Fibroblast of skin of scalp (primary cell): ENCODE data around the gene GRIA1.

Experiments used
- DNase-seq: peaks from one replicate; pipeline ENCODE4 v3.0.0-alpha.2; 2013

Gene GRIA1

GRCh38 chr5:153551537-153552079 is 61.1 kb downstream of the GRIA1 start:
- DNase-seq = peak; percentile 96

DNA sequence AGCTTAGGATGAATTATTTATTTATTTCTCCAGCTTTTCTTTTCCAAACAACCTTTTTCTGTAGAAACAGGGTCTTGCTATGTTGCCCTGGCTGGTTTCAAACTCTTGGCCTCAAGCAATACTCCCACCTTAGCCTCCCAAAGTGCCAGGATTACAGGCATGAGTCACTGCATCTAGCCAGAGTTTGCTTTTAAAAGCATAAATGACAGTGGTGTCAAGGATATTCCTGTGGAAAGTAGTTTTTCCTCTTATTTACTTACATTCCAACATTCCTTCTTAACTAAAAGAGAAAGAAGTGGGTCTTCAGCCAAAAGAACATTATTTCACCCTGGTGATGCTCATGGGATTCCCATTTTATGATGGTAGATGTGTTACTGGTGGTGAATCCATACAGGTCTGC is 62.4 kb downstream of the GRIA1 start:
- DNase-seq = peak; percentile 73

DNA sequence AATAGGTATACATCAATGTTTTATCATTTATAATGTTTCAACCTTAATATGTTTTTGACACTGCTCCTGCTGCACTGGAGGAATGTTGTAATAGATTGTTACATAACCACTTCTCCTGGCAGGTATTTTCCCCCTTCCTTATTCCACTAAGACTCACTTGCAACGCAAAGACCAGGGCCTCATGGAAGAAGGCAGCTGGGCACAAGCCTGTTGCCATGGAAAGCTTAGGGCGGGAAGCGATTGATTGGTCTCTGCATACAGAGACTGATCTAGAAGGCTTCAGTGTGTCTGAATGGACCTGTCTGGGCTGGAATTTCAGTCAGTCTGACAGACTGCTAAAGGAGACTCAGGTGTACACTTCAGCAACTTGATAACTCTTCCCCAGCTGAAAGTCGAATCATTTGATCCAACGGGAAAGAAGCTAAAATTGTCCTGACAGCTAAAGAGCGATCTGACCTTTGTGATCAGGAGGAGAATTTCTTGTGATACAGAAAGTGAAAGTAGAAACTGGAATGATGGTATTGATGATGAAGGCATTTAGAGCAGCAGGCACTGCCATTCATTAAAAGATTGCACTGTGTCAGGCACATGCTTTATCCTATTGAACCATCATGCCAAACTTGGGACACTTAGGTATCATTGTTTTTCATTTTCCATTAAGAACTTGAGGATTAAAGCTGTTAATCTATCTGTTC is 65.1 kb downstream of the GRIA1 start:
- no peak for DNase-seq

DNA sequence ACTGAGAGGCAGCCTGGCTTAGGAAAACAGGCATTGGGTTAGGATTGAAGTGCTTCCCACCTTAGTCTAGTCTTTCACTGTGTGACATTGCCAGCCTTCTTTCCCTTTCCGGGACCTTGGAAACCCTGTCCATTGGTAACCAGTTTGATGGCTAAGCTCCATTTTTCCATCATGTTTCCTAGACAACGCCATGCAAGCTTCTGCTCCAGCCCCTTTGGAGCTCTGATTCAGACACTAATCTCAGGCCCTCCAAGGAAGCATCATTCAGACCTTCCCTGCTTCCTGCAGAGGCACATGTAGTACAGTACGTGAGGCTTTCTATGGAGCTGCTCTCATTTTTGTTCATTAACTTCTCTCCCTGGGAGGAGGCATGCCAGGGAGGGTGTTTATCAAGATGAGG is 68.5 kb downstream of the GRIA1 start:
- no peak for DNase-seq

DNA sequence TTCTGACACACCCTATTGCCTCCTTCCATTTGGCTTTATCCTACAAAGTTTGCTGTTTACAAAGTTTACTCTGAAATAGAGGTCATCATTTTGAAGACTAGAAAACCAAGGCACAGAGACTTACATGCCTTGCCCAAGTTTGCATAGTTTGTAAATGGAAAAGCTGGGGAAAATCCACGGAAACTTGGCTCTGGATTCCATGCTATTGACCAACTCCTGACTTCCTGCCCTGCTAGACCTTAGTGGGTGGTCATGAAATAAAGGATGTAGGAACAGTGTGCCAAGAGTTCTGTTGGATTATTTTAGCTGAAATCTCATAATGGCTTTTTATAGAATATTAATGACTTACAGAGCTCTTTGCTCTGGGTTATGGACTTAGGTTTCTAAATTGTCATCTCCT is 69.5 kb downstream of the GRIA1 start:
- DNase-seq = peak; percentile 66

DNA sequence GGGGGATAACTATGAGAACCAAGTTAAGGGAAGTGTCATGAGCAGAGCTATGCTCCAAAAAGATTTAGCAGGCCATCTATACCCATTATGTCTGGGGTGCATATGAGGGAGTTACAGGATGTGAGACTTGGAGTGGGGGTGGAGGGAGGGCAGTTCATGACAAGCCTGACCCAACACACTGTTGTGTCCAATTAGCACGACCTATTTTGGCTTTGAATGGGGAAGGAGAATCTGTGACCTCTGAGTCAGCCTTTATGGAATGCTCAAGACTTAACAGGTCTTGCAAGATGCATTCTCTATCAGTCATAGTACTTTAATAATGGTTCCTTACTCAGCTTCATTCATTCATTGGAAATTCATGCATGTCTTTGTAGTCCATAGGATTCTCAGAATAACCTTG is 71.7 kb downstream of the GRIA1 start:
- DNase-seq = peak; percentile 69

GRCh38 chr5:153565822-153566221 is 75.4 kb downstream of the GRIA1 start:
- peak; percentile 78 for DNase-seq

- DNase-seq = no peak
Observed at GRCh38 chr5:153569036-153569435, 78.6 kb downstream of the GRIA1 start.

GRCh38 chr5:153571162-153571561 is 80.7 kb downstream of the GRIA1 start:
- DNase-seq = peak; percentile 43

DNA sequence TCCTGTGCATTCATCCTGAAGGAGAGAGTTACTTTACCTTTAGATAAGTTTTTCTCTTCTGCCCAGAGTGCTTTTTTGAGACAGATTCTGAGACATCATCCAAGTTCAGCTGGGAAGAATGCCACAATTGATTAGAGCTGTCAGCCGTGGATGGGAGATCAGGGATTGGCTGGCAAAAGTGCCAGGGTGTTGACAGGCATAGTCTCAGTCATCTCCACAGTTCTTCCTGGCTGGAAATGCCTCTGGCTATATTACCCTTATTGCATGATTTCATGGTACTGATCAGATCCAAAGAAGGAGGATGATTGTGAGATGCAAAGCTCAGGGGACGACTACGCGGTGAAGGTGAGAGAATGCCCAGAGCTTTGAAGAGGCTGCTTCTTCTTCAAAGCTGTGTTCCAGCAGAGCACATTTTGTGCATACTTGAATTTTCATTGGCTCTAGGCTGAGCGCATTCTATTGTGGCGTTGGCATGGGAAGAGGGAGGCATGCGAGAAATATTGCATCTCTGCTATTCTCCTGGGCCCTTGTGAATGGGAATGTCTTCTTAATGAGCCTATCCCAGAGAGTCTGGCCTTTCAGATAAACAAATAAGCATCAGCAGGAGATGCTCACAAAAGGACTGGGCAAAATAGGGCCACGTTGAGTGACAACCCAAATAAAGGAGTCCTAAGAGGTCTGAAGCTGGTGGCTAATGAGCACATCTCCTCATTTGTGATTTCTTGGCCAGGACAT is 82.1 kb downstream of the GRIA1 start:
- DNase-seq = no peak

GRCh38 chr5:153573326-153574033 is 83.0 kb downstream of the GRIA1 start:
- no peak for DNase-seq

DNA sequence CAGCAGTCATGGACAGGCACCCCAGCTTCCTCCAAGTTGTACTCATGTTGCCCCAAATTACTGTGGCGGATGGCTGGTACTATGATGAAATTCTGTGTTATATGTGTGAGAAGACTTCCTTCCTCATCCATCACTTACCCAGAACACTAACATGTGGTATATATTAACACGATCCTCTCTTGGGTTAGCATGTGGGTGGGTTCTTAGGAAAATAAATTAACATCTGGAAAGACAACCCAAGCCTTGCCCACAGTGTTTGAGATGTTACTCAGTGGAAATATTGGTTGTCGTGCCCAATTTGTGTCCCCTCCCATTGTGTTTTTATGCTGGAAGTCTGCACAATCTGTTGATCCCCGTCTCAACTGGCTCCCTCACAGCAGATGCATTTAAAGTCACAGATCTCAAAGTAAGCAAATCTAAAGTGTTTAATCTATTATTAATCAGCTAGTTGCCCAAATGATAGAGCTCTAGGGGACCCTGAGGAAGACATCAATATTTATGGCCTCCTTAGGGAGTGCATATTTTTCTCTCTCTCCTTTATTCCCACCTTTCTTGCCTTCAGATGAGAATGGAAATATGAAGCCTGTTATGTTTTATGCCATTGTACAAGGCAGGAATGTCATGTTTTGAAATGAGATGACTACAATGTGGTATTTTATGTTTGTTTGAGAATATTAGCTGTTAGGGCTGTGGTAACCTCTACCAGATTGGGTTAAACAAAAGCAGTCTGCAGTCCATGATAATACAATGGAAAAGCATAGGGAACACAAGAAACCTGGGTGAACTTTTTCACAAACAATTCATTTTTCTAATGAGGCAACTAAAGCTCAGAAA is 93.9 kb downstream of the GRIA1 start:
- peak; percentile 69 for DNase-seq

DNA sequence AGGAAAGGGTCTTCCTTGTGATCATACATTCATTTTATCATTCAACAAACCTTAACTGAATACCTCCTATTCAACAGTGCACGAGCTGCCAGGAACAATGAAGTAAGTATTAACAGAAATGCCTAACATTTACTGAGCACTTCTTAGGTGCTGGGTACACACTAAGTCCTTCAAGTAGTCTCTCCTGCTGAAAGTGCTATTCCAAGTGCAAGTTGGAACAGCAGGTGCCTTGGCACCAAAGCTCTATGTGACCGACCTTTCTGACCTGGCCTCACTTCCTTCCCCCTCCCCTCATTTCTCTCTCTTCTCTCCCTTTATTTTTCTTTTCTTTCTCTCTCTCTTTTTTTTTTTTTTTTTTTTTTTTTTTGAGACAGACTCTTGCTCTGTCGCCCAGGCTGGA is 94.5 kb downstream of the GRIA1 start:
- no peak for DNase-seq

DNA sequence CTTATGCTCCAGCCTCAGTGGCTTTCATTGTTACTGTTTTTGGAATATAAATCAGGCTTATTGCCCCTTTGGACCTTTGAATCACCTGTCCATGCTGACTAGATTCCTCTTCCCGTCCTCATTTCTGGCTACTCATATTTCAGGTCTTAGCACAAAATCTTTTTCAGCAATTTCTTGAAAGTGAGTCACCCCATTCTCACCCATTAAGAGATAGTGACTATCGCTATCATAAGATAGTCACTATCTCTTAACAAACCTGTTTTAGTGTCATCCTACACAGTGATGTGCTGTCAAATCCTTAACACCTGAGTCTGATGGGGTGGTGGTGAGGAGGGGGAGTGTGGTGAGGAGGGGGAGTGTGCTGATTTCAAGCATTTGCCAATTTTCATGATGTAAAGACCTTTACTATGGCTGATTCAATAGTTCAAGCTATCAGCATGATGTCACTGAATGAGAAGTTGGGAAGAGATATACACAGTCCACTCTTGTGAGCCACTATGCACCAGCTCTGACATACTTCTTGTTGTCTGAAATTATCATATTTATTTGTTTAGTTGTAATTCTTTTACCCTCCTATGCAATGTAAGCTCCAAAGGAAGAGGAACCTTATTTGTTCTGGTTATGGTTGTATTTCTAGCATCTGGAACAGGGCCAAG is 95.3 kb downstream of the GRIA1 start:
- no peak for DNase-seq

DNA sequence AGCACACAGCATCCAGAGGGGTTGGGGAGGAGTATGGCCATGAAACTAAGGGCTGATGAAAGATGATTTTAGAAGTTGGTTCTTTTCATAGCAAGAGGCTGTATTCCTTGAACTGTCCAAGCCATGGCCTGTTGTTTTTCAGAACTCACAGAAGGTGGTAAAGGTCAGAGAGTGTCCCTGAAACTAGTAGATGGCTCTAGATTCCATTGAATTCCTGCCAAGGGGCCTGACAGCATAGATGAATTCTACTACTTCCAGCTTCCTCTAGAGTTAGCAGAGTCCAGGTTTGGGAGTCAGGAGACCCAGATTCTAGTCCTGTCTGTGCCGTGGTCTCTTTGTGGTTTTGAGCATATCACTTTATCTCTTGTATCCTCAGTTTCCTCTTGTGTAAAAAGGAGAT is 101.6 kb downstream of the GRIA1 start:
- no peak for DNase-seq

- DNase-seq = no peak
Observed at GRCh38 chr5:153594785-153595184, 104.3 kb downstream of the GRIA1 start.

DNA sequence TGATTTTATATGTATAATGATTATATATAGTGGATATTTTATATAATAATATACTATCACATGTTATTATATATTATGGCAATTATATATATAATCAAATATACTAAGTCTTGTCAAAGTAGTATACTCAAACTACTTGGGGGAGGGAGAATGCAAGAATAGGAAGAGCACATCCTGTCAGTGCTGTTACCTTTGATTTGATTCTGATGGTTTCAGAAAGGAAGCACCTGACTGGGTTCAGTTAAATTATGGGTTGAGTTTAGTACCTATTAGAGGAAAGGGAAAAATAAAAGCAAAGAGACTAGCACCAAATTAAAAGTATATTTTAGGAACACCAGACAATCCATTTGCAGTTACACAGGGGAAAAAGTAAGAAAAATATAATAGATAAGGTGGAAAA is 107.6 kb downstream of the GRIA1 start:
- no peak for DNase-seq

DNA sequence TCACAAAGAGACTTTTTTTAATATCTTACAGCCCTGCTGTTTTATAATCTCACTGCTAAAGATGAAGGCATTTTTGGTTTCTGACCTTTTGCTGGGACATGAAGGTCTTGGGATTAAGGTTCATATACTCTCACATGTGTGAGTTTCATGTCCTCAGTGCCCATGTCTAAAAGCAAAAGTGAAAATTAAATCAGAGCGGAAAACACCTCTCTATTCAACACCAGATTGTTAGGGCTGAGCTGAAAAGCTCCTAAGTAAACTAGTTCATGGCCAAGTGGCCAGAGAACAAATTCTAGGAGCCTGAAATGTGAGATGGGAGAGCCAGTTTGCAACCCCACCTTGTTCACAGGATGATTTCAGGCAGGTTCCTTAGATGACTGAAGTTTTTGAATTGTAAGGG is 110.9 kb downstream of the GRIA1 start:
- no peak for DNase-seq

GRCh38 chr5:153605386-153605785 is 114.9 kb downstream of the GRIA1 start:
- DNase-seq = no peak

GRCh38 chr5:153610009-153610408 is 119.5 kb downstream of the GRIA1 start:
- DNase-seq = no peak

GRCh38 chr5:153610811-153611210 is 120.3 kb downstream of the GRIA1 start:
- no peak for DNase-seq

- DNase-seq = peak; percentile 86
Observed at GRCh38 chr5:153613144-153613543, 122.7 kb downstream of the GRIA1 start.
